ENCODE data around the gene KIF18A. TPM values are rescaled to one million over a fixed set of nuclear protein-coding genes. Genes with fewer than 3 reads are reported as not detected.

Gene KIF18A
- total RNA-seq, 1 experiment from 2014 or later: 20.8 TPM

GRCh38 chr11:28110108-28110820 is 2.3 kb upstream of the KIF18A start:
- BruUV-seq (replicated peaks): no TSS peak
- POLR2A ChIA-PET: no interaction called here
- intact Hi-C loops (cut with micrococcal nuclease; ENCODE audit: unreplicated experiment): no loop called here
- peak; percentile 92 for TF ChIP-seq SIN3A (IDR thresholded peaks at IDR 0.05; ENCODE audit: borderline replicate concordance, insufficient read depth, low read depth, low read length)
- no peak for TF ChIP-seq CTCF (IDR thresholded peaks at IDR 0.05)
- TF ChIP-seq POLR2AphosphoS5 (IDR thresholded peaks at IDR 0.05; ENCODE audit: low read depth, low read length): peak; percentile 89
- peak in 1 of 2 experiments; percentile 64; a peak in 1 of 4 replicates for TF ChIP-seq REST (IDR thresholded peaks at IDR 0.05; ENCODE audit: insufficient read depth in 1 of 2, low read depth in 2 of 2, low read length in 1 of 2)
- peak overlapping the region; percentile 99 for H3K27ac ChIP-seq (ENCODE audit: low read length)
- H3K9me3 ChIP-seq (ENCODE audit: control insufficient read depth, insufficient read depth, low read depth, low read length): no peaks in the 10 kb centered on the region
- peaks cover 23% of the 10 kb centered on the region for H3K4me1 ChIP-seq (ENCODE audit: control insufficient read depth, insufficient read depth, low read length)
- peak; percentile 72 for ATAC-seq
- in situ Hi-C loops (cut with HindIII; ENCODE audit: low pct_unique_long_range_greater_than_20kb, low sequenced_read_pairs): loop anchor here (25.0 kb wide), 1 partner anchor 398 kb away; the partner anchor contains the start of gene BDNF
- H3K4me3 ChIP-seq (ENCODE audit: low read depth in 2 of 2, low read length in 2 of 2): peak overlapping the region; percentile 69 to 89
- CTCF ChIA-PET: no interaction called here
- H3K36me3 ChIP-seq (ENCODE audit: control insufficient read depth, insufficient read depth, low read length): peaks cover 9% of the 10 kb centered on the region
- peak; percentile 41 for DNase-seq (ENCODE audit: low read depth, low spot score)
- H3K27me3 ChIP-seq (ENCODE audit: control insufficient read depth, insufficient read depth, low read length): no peaks in the 10 kb centered on the region

- POLR2A ChIA-PET: interaction anchor here (0.5 to 0.6 kb wide), 2 partner anchors 11 to 159 kb away, joined by 3 to 5 read pairs; no protein-coding TSS in a partner anchor
- peak overlapping the region; percentile 76 to 84; a peak in 3 of 4 replicates for H3K4me3 ChIP-seq (ENCODE audit: low read depth in 2 of 2, low read length in 2 of 2)
- H3K27ac ChIP-seq (ENCODE audit: low read length): peak overlapping the region; percentile 99
- H3K36me3 ChIP-seq (ENCODE audit: control insufficient read depth, insufficient read depth, low read length): peaks cover 9% of the 10 kb centered on the region
- peaks cover 35% of the 10 kb centered on the region for H3K4me1 ChIP-seq (ENCODE audit: control insufficient read depth, insufficient read depth, low read length)
- TF ChIP-seq TCF7L2 (IDR thresholded peaks at IDR 0.05; ENCODE audit: low read depth, low read length) (no peak), SIN3A (IDR thresholded peaks at IDR 0.05; ENCODE audit: borderline replicate concordance, insufficient read depth, low read depth, low read length) (no peak), REST (IDR thresholded peaks at IDR 0.05; ENCODE audit: insufficient read depth in 1 of 2, low read depth in 2 of 2, low read length in 1 of 2) (no peak), CTCF (IDR thresholded peaks at IDR 0.05) (no peak), POLR2AphosphoS5 (IDR thresholded peaks at IDR 0.05; ENCODE audit: low read depth, low read length) (no peak)
- intact Hi-C loops (cut with micrococcal nuclease; ENCODE audit: unreplicated experiment): loop anchor here (5.0 kb wide), 1 partner anchor 412 kb away; no protein-coding TSS in a partner anchor
- CTCF ChIA-PET: no interaction called here
- in situ Hi-C loops (cut with HindIII; ENCODE audit: low pct_unique_long_range_greater_than_20kb, low sequenced_read_pairs): loop anchor here (25.0 kb wide), 1 partner anchor 397 kb away; the partner anchor contains the start of gene BDNF
- no peaks in the 10 kb centered on the region for H3K27me3 ChIP-seq (ENCODE audit: control insufficient read depth, insufficient read depth, low read length)
- H3K9me3 ChIP-seq (ENCODE audit: control insufficient read depth, insufficient read depth, low read depth, low read length): no peaks in the 10 kb centered on the region
- ATAC-seq: no peak
- no peak for DNase-seq (ENCODE audit: low read depth, low spot score)
- no TSS peak for BruUV-seq (replicated peaks)
Measured at GRCh38 chr11:28108958-28109357, 1.0 kb upstream of the KIF18A start.

Measured in Panc1 (cell line).